GM21390 (cell line): ENCODE measurements around the gene POLE.

Experiments
- ATAC-seq: cut with Tn5 transposase; IDR thresholded peaks from one replicate; pipeline ENCODE4 v1.9.1; 2021; ENCODE audit not compliant: unreplicated experiment

The POLE gene

DNA sequence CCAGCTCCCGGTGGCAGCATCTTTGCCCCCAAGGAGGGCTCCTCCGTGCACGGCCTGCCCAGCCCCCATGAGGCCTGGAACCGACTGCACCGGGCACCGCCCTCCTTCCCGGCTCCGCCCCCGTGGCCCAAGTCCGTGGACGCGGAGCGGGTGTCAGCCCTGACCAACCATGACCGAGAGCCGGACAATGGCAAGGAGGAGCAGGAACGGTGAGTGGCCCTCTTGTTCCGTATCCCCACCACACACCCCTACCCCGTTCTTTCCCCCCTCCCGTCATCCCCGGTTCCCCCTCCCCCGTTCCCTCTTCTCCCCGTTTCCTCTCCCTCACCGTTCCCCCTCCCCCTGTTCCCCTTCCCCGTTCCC, 105.1 kb downstream of the POLE start:
- ATAC-seq: no peak

DNA sequence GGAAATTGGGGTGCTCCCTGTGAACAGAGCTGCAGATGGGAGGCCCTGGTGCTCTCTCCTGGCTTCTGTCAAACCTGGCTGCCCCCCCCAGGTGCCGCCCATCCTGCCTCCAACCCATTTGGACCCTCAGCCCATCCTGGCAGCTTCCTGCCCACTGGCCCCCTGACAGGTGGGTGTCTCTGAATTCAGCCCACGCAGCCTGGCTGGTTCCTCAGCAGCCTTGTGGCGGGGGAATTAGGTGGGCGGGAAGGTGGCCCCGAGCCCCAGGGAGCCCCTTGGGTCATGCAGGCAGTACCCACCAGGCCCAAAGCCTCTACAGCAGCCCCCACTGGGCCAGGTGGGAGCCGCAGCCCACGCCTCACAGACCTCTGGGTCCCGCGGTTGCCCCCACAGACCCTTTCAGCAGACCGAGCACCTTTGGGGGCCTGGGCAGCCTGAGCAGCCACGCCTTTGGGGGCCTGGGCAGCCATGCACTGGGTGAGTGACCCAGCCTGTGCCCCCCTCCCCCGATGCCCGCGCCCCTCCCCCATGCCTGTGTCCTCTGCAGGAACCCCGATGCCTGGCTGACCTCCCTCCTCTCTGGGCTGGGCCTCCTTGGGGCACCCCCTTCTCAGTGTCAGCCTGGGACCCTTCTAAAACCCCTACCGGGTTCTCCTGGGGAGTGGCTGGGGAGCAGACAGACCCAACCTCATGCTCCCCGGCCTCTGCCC, 105.6 kb downstream of the POLE start:
- no peak for ATAC-seq

DNA sequence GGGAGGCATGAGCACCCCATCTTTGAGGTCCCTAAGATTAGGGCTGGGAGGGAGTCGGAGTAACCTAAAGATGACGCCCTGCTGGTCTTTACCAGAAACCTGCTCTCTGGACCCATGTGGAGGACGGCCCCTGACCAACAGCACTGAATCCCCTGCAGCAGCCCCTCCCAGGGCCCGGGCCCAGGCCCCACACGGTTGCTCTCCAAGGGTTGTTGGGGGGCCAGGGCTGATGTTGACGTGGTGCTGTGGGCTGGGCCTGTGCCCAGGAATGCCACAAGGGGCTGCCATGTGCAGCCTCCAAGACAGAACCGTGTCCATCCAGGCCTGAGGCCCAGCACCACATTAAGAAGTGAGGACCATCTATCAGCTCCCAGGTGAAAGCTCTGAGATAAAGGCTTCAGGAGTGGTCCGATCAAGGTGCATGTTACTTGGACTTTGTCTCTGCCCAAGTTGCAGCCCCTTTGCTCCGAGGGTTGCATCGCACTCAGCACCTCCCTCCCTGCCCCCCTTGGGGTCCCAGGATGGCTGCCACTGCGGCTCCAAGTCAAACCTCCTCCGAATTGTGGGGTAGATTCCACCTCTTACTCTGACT, 106.3 kb downstream of the POLE start:
- no peak for ATAC-seq

DNA sequence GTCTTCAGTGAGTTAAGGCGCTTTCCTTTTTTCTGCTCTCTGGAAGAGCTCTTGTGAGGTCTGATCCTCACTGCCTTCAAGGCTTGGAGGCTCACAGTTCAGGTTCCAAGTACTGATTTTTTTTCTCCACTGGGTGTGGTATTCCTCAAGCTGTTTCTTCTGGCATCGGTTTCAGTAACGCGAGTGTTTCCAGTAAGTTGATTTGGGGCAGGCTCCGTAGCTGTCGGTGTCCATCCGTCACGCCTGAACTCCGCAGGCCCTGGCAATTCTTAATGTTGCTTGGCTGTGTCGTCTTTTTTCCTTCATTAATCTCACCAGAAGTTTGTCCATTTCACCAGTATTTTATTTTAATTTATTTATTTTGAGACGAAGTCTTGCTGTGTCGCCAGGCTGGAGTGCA, 107.4 kb downstream of the POLE start:
- ATAC-seq: no peak

DNA sequence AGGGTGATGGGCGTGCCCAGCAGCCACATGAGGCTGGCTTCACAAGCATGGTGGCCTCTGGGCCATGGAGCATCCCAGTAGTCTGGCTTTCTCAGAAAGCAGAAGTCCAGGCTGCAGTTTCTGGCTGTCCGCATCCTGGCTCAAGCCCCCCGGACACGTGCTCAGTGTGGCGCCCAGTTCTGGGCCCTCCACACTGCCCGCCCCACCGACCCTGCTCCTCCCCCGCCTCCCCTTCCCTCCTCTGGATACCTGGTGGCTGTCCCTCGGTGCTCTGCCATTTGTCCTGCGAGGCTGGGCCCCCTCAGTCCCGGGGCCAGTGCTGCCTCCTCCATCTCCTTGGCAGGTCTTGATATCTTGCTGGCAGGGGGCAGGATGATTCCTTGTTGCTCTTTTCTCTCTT, 108.3 kb downstream of the POLE start:
- no peak for ATAC-seq

DNA sequence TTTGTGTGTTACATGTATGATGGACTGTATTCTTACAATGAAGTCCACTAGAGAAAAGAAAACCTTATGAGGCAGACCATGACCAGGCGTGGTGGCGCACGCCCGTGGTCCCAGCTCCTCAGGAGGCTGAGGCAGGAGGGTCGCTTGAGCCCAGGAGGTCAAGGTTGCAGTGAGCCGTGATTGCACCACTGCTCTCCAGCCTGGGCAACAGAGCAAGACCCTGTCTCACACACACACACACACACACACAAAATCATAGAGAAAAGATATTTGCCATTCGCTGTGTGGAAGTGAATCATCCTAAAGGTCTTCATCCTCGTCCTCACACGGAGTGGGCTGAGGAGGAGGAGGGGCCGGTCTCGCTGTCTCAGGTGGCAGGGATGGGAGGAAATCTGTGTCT, 109.0 kb downstream of the POLE start:
- ATAC-seq: no peak

DNA sequence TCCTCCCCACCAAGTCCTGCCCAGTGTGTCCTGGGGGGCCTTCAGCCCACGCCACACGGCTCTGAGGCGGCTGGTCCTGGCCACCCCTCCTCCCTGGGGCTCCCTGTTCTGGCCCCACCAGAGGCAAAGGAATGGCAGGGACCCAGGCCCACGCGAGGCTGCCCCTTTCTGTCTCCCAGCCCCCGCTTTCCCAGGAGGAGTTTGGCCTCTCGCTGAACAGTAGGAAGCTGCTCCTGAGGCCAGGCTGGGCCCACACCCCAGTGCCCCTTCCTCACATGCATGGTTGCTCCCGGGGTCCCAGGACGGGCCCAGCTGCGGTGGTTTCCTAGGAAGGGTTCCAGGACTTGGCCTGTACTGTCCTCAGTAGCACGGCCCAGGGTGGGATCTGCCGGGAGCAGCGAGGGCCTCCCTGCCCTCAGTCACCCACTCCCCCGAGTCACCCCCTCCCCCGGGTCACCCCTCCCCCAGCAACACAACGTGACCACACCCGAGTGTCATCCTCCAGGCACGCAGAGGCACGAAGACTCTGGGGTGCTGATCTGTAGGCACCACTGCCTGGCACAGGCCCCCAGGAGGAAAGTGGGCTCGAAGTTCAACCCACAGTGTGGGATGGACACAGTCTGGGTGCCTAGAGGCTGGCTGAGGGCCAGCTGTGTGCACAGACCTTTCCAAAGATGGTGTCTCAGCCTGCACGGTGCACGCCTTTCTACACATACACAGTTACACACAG, 109.8 kb downstream of the POLE start:
- no peak for ATAC-seq

DNA sequence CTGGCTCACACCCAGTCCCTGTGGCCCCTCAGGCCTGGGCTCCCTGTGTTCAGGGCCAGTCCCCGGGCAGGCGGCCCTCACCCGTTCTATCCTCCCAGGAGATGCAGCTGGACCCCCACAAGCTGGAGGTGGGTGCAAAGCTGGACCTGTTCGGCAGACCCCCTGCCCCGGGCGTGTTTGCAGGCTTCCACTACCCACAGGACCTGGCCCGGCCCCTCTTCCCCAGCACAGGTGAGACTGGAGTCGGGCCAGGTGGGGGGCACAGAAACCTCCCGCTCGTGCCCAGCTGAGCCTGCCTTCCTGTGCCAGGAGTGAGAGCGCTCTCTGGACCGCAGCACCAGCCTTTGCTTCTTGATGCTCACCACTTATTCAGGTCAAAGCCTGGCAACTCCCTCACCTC, 110.4 kb downstream of the POLE start:
- ATAC-seq: no peak

DNA sequence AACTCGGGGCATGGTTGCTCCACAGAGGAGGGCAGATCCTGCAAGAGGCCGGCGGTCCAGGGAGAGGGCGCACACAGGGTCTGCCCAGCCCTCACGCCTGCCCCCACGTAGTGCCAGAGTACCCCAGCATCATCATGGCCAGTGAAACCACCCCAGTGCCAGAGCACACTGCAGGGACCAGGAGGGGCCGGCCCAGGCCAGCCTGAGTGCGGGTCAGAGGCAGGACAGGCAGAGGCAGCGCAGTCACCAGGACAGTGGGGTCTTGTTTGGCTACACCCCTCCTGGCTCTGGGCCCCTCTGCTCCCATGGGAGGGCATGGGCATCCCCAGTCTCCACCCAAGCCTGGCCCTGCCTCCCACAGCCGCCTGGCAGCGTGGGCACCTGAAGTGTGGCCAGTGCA, 111.5 kb downstream of the POLE start:
- no peak for ATAC-seq

DNA sequence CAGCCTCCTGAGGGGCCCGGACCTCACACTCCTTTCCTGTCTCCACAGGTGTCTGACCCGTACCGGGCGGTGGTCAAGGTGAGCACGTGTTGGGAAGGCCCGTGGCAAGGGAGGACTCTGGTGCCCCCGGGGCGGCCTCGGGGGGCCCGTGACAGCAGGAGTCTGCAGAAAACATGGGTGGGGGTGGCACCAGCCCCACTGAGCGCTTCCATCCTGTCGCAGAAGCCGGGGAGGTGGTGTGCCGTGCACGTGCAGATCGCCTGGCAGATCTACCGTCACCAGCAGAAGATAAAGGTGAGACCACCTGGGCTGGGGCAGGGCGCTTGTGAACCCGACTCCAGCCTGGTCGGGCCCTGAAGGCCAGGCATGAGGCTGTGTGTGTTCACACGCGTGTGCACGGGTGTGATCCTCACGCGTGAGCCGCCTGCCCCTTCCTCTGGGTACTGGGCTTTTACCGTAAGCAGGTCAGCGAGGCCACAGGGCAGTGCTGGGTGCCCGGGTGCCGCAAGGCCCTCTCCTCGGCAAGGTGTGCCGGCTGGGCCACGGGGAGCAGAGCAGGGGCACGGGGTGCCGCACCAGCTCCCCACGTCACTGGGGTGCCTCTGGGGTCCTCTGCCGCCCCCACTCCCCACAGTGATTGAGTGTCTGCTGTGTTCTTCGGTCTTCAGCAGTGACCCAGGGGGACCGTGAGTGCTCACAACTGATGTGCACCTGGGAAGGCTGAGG, 112.7 kb downstream of the POLE start:
- ATAC-seq: no peak
